ENCODE data around the gene WWC2.
"Not testable (repeated sequence)": the region's sequence is repeated elsewhere in the genome, so short reads cannot be mapped to it uniquely, and the experiment has no call there.

The WWC2 gene

GRCh38 chr4:183144787-183145186, 45.7 kb downstream of the WWC2 start:
- DNase-seq = no peak

GRCh38 chr4:183145773-183146172, 46.7 kb downstream of the WWC2 start:
- DNase-seq = no peak

GRCh38 chr4:183146478-183146877, 47.4 kb downstream of the WWC2 start:
- no peak for DNase-seq

GRCh38 chr4:183147196-183147595, 48.1 kb downstream of the WWC2 start:
- no peak for DNase-seq

GRCh38 chr4:183147983-183148382, 48.9 kb downstream of the WWC2 start:
- no peak for DNase-seq

GRCh38 chr4:183149616-183150539, 50.8 kb downstream of the WWC2 start:
- DNase-seq = no peak

- DNase-seq = not testable (repeated sequence)
Measured at GRCh38 chr4:183150664-183151063, 51.6 kb downstream of the WWC2 start.

GRCh38 chr4:183152232-183152631, 53.2 kb downstream of the WWC2 start:
- DNase-seq = not testable (repeated sequence)

GRCh38 chr4:183153190-183153916, 54.3 kb downstream of the WWC2 start:
- DNase-seq = no peak

GRCh38 chr4:183154701-183155391, 55.8 kb downstream of the WWC2 start:
- DNase-seq = no peak

GRCh38 chr4:183155450-183156184, 56.6 kb downstream of the WWC2 start:
- no peak for DNase-seq

- DNase-seq = no peak
Measured at GRCh38 chr4:183157215-183157614, 58.2 kb downstream of the WWC2 start.

GRCh38 chr4:183158062-183158461, 59.0 kb downstream of the WWC2 start:
- no peak for DNase-seq

GRCh38 chr4:183161630-183162029, 62.6 kb downstream of the WWC2 start:
- no peak for DNase-seq

GRCh38 chr4:183163135-183163534, 64.1 kb downstream of the WWC2 start:
- DNase-seq = no peak

GRCh38 chr4:183164963-183165362, 65.9 kb downstream of the WWC2 start:
- no peak for DNase-seq

GRCh38 chr4:183165376-183165775, 66.3 kb downstream of the WWC2 start:
- DNase-seq = no peak

GRCh38 chr4:183170894-183171293, 71.8 kb downstream of the WWC2 start:
- DNase-seq = no peak

- no peak for DNase-seq
Measured at GRCh38 chr4:183171484-183172267, 72.6 kb downstream of the WWC2 start.

GRCh38 chr4:183172881-183173280, 73.8 kb downstream of the WWC2 start:
- no peak for DNase-seq

- no peak for DNase-seq
Measured at GRCh38 chr4:183173580-183174526, 74.8 kb downstream of the WWC2 start.
